ENCODE measurements around the gene SPDYE16.
"Not testable (repeated sequence)": the region's sequence is repeated elsewhere in the genome, so short reads cannot be mapped to it uniquely, and the experiment has no call there.

GRCh38 chr7:76516932-76517331 is 26.2 kb downstream of the SPDYE16 start:
- TF ChIP-seq, protein P1, sequence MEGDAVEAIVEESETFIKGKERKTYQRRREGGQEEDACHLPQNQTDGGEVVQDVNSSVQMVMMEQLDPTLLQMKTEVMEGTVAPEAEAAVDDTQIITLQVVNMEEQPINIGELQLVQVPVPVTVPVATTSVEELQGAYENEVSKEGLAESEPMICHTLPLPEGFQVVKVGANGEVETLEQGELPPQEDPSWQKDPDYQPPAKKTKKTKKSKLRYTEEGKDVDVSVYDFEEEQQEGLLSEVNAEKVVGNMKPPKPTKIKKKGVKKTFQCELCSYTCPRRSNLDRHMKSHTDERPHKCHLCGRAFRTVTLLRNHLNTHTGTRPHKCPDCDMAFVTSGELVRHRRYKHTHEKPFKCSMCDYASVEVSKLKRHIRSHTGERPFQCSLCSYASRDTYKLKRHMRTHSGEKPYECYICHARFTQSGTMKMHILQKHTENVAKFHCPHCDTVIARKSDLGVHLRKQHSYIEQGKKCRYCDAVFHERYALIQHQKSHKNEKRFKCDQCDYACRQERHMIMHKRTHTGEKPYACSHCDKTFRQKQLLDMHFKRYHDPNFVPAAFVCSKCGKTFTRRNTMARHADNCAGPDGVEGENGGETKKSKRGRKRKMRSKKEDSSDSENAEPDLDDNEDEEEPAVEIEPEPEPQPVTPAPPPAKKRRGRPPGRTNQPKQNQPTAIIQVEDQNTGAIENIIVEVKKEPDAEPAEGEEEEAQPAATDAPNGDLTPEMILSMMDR (IDR thresholded peaks at IDR 0.05; ENCODE audit: insufficient read depth, low read length) = not testable (repeated sequence)
- TF ChIP-seq POLR2AphosphoS5 (IDR thresholded peaks at IDR 0.05; ENCODE audit: low read depth); GABPA (IDR thresholded peaks at IDR 0.05; ENCODE audit: low read depth); SPI1 (IDR thresholded peaks at IDR 0.05; ENCODE audit: borderline replicate concordance, low read depth); REST (IDR thresholded peaks at IDR 0.05; ENCODE audit: insufficient replicate concordance, low read depth): not testable (repeated sequence)
